ENCODE measurements around the gene ATG4B. TPM values are rescaled to one million over a fixed set of nuclear protein-coding genes. Genes with fewer than 3 reads are reported as not detected.
A peak's percentile ranks its signal among the peaks of the same experiment; 100 is the strongest.

The ATG4B gene
- total RNA-seq, 1 donor from 2014 or later = 88.5 TPM

DNA sequence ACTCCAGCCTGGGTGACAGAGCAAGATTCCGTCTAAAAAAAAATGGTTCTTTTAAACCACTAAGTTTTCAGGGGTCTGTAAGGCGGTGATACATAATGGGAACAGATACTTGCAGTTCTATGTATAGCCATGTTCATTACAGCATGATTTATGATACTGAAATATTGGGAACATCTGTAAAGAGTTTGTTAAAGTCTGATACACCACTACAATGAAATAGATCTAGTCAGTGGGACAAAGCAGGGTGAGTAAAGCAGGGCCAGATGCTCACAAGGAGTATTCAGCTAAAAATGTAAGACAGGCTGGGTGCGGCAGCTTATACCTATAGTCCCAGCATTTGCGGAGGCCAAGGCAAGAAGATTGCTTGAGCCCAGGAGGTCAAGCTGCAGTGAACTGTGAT is 58.2 kb downstream of the ATG4B start:
- no peak for DNase-seq

DNA sequence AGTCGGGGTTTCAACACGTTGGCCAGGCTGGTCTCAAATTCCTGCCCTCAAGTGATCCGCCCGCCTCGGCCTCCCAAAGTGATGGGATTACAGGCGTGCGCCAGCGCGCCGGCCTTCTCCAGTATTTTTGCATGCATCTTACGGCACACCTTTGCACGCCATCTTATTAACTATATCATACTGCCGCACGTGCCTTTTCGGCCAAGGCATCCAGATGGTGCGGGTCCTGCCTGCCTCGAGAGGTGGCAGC is 63.6 kb downstream of the ATG4B start:
- no peak for DNase-seq

DNA sequence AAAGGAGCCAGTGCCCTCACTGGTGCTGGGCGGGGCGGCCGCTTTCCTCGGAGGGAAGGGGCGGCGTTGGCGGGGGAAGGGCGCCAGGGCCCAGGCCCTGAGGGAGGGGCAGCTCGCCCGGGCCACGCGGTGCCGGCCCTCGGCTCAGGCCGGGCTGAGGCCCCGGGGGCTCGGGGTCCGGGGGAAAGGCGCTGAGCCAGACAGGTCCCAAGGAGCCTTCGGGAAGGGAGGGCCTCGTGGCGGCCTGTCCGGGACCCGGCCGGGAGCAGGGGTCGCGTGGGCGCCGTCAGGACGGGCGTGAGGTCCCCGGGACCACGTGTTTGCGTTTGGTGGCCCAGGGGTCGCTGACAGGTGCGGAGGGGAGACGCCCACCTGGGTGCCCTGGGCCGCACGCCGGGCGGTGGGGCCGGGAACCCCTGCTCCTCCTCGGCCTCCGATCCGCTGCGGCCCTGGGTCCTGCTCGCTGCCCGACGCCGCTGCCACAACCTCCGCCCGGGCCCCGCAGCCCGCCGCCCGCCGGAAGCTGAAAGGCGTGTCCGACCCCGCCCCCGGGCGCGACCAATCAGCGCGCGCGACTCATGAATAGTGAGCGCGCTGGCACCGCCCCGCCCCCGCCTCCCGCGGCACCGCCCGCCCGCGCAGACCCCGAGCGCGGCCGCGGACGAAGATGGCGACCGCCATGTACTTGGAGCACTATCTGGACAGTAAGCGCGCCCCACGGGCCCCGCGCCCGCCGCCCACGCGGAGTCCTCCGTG is 64.1 kb downstream of the ATG4B start, which contains the start of gene ING5:
TSS of gene ING5 (plus strand) at position 641 of the 756 bp plus-strand sequence. CDS start at position 668, 27 bp downstream.
- DNase-seq = peak; percentile 96

DNA sequence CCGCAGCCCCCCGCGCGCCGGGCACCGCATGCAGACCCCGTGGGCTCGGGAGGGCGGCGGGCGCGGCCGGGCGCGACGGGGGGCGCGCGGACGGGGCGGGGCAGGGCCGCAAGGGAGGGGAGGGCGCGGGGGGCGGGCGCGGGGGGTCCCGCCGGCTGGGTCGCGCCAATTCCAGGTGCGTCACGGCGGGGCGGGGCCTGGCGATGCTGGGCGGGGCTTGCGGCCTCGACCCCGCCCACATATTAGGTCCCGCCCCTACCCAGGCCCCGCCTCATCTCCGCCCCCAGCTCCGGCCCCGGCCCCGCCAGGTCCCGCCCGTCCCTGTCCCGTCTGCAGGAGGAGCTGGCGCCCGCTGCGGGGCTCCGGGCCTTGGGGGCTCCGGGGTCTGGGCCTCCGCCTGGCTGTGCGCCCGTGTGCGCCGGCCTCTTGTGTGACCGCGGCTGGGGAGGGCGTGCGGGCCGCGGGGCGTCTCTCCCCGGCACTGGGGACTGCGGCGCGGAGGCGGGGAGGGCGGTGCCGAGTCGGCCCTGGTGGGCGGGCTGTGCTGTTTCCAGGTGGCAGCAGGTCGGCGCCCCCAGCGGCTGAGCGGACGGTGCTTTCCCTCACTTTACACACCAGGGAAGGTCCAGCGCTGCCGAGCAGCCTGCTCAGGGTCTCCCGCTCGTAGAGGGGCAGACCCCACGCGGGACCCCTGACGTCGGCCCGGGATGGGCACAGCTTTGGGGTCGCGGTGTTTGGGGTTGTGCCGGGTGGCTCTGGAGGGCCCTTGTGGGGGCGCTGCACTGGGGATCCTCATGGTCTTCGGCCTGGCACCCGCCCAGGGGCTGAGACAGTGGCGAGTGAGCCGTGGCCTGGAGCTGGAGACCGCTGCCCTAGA is 64.9 kb downstream of the ATG4B start:
- peak; percentile 92 for DNase-seq

DNA sequence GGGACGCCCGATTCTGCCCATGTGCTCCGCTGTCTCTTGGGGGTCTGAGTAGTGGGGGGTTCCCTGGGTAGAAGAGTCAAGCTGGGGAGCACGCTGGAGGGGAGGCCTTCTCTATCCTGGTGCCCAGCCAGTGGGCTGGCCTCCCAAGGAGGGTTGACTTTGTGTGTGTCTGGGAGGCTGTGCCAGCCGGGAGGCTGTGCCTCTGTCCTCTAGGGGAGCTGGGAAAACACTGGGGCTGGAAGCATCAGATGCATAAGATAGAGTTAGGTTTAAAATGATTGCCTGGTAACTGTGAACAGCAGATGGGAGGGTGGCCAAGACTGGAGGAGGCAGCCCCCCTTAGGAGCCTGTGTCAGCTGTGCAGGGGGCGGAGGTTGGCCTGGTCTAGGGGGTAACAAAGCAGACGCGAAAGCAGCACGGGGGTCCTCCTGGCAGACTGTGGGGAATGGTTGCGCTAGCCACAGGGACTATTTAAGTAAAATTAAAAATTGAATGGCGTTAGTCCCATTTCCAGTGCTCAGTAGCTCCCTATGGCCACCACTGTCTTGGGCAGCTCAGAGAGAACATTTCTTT is 65.6 kb downstream of the ATG4B start:
- DNase-seq = peak; percentile 30

DNA sequence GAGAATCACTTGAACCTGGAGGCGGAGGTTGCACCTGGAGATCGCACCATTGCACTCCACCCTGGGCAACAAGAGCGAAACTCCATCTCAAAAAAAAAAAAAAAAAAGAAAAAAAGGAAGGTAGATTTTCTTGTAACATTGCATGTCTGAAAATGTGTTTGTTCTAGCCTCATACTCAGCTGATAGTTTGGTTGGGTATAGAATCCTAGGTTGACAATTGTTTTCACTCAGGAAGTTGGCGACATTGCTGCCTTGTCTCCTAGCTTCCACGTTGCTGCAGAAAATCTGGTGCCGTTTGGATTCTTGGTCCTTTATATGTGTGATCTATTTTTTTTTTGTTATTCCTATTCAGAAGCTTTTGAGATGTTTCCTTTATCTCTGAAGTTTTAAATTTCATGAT is 69.0 kb downstream of the ATG4B start:
- DNase-seq = no peak

DNA sequence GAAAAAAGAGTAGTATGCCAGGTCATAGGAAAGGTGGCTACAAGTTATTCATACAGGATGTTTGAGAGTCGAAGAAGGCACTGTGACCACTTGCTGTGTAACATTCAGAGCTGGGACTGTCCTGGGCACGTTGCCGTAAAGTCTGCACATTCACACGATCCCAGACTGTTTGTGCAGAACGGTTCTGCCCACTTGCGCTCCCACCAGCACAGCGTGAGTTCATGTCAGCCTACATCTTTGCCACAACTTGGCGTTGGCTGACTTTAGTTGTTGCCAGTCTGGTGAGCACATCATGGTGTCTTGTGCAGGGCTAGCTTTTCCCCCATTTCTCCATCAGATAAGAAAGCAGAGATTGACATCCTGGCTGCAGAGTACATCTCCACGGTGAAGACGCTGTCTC is 71.4 kb downstream of the ATG4B start:
- no peak for DNase-seq

DNA sequence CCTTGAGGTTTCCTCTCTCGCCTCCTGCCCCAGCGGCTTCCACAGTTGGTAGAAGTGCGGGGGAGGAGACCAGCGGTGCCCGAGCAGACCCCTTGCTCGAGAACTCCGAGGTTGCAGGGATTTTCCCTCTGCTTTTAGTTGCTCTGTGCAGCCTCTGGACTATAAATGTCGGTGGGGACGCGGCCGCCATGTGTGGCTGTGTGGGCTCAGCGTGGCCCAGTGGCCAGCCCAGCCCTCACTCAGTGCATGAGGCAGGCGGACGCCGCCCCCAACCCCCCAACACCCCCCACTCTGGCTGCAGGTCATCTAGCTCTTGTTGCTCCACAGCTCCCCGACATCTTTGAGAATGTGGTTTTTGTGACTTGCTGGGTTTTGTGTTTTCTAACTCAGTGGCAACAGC is 81.6 kb downstream of the ATG4B start:
- no peak for DNase-seq

DNA sequence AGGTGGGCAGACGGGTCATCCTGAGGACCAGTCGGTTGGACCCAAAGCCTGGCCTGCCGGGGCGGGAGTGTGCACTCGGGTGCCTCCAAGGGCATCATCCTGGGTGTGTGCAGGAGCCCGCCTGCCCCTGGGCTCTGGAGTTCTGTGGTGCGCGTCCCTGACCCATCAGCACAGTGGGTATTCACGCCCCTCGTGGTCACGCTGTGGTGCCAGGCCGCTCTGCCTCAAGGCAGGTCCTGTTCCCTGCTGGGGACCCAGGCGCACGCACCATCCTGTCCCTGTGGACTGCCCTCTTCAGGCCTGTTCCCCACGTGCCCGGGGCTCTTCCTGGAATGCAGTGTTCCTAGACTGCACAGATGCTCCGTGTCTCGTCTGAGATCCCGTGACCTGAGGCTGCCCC is 82.6 kb downstream of the ATG4B start:
- no peak for DNase-seq

DNA sequence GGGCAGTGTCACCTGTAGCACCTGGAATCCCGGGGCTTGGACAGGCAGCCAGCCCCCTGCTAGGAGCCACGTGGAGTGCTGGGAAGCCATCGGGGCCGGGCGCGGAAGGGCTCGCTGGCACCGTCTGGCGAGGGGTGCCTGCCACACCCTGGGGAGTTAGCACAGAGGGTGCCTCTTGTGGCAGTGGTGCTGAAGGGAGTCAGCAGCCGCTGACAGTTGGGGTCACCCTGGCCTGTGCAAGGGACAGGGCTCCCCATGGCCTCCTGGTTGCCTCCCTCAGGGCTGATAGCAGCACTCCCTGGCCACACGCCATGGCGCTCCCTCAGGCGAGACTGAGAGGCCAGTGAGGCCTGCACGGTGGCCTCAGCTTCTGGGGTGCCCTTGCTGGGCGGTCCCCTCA is 83.1 kb downstream of the ATG4B start:
- DNase-seq = no peak

DNA sequence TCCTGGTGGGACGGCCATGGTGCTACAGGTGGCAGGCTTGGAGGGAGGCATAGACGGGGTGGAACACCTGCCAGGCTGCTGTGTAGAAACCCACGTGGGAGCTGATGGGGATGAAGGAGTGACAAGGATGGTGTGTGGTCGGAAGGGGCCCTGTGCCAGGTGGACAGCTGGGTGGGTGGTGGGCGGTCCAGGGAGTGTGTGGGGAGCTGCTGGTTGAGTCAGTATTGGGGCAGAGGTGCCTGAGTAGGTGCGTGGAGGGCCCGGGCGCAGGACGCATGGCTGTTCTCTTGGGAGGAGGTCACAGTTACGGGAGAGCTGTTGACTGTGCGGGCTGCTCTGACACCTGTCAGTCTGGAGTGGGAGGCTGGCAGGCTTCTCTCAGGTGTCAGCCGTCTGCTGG is 84.4 kb downstream of the ATG4B start:
- no peak for DNase-seq

DNA sequence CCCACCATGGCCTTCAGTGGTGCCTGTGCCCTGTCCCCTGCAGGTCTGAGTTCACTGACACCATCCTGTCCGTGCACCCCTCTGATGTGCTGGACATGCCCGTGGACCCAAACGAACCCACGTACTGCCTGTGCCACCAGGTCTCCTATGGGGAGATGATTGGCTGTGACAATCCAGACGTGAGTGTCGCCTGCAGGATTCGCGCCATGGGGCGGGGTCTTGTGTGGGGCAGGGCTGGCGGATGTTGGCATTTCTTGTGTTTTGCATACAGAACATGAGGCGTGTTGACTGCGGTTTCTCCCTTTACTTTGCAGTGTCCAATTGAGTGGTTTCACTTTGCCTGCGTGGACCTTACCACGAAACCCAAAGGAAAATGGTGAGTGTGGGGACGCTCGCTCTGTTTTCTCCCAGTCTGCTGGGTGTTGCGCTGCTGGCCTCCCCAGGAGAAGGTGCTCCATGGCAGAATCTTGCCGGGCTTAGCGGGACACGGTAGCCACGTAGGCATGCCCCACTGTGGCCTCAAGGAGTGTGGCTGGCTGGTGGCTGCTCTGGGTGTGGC is 85.5 kb downstream of the ATG4B start:
- no peak for DNase-seq

Other genes with a start within 250 kb of the ATG4B start
- gene STK25, start 129.1 kb upstream of the ATG4B start, total RNA-seq = 445 and 536 TPM in 2 replicates
- gene BOK, start 78.9 kb upstream of the ATG4B start, total RNA-seq = 88.1 and 99.4 TPM in 2 replicates
- 37.8 and 46.6 TPM in 2 replicates for gene THAP4, start 535 bp upstream of the ATG4B start, total RNA-seq
- 36.2 and 68.2 TPM in 2 replicates for gene DTYMK, start 49.1 kb downstream of the ATG4B start, total RNA-seq
- gene ING5, start 64.3 kb downstream of the ATG4B start, total RNA-seq = 23.7 and 24.8 TPM in 2 replicates
- gene D2HGDH, start 96.9 kb downstream of the ATG4B start, total RNA-seq = 12.5 and 19.4 TPM in 2 replicates
- gene GAL3ST2, start 139.1 kb downstream of the ATG4B start, total RNA-seq = not detected in 2 replicates
- not detected in 2 replicates for gene NEU4, start 171.5 kb downstream of the ATG4B start, total RNA-seq
- gene PDCD1, start 221.2 kb downstream of the ATG4B start, total RNA-seq = not detected in 2 replicates
- not detected in 2 replicates for gene RTP5, start 232.0 kb downstream of the ATG4B start, total RNA-seq